Epithelial cell of esophagus (primary cell): ENCODE results near the gene PDS5A.
"Not testable (repeated sequence)": the region's sequence is repeated elsewhere in the genome, so short reads cannot be mapped to it uniquely, and the experiment has no call there.

Experiments used
- DNase-seq: peaks from one replicate; pipeline ENCODE4 v3.0.0; 2010; ENCODE audit warnings: low read depth
- H3K4me3 ChIP-seq: 2 replicates; pipeline ENCODE4 v1.5.1; 2011; ENCODE audit warnings: mild to moderate bottlenecking, low read length, control low read depth
- CTCF ChIP-seq: IDR thresholded peaks from 2 replicates; pipeline ENCODE4 v1.5.1; 2011; ENCODE audit warnings: low read depth, mild to moderate bottlenecking, low read length, control low read depth, inconsistent platforms; ENCODE audit not compliant: insufficient read depth; ENCODE audit errors: missing control alignments

The PDS5A gene

DNA sequence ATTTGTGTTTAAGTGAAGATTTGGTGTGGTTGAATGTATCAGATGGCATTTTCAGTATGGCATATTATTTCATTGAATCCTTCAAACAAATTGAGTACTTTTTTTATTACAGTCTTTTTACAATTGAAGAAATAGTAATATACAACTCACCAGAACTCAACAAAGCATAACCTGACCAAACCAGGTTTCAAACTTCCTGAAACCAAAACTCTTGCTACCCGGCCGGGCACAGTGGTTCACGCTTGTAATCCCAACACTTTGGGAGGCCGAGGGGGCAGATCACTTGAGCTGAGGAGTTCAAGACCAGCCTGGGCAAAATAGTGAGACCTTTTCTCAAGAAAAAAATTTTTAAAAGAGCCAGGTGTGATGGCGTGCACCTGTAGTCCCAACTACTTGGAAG lies 185.6 kb downstream of the PDS5A start:
- no peak overlapping the region for H3K4me3 ChIP-seq
- DNase-seq, result no peak
- TF ChIP-seq CTCF, result no peak

- TF ChIP-seq CTCF, result no peak
- no peak overlapping the region for H3K4me3 ChIP-seq
- DNase-seq, result no peak
These were observed 190.9 kb downstream of the PDS5A start for GRCh38 chr4:39786838-39787237.

GRCh38 chr4:39785083-39785482 lies 192.6 kb downstream of the PDS5A start:
- H3K4me3 ChIP-seq, result no peak overlapping the region
- TF ChIP-seq CTCF, result no peak
- no peak for DNase-seq

- not testable (repeated sequence) for H3K4me3 ChIP-seq
These were observed 195.7 kb downstream of the PDS5A start for GRCh38 chr4:39781988-39782387.

More at GRCh38 chr4:39781988-39782387, 195.7 kb downstream of the PDS5A start:
- DNase-seq, result not testable (repeated sequence)
